Inflammatory macrophage treated with lipopolysaccharide for 1 hour (primary cell): ENCODE measurements around the gene PON3.
"Not testable (repeated sequence)": the region's sequence is repeated elsewhere in the genome, so short reads cannot be mapped to it uniquely, and the experiment has no call there.

Source experiments
- DNase-seq, 2 donors: peaks; one replicate each; pipeline ENCODE4 v3.0.0-alpha.2; 2020 to 2022

Gene PON3

DNA sequence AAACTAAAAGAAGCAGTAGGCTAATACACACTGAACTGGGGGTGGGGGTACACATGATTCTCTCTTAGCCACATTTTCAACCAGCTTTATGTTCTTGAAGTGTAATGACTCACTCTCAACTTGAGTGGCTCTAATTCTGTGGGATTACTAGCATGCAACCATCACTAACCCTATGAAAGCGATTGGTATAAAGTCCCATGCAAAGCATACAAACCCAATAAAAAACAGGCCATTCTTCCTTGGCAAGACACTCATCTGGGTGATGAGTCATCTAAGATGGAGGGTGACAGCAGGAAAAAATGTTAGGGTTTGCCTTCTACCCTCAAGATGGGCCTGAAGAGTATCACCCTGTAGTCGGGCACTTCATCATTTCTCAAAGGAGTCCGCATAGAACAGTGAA, 14.9 kb upstream of the PON3 start:
- no peak for DNase-seq

DNA sequence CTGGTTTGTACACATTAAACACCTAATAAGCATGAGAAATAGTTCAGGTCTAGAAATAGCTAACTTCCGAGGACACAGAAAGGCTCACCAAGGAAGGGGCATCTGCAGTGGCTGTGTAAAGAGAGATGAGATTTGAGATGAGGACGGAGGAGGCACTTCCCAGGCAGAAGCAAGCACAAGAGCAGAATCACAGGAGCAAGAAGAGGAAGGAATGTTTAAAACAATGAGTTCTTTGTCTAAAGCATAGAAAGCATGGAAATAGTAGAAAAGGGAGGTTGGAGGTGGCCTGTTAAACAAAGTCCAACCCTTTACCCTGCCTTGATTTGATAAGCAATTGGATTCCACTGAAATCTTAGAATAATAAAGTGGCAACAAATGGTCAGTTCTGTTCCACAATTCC, 11.6 kb upstream of the PON3 start:
- DNase-seq, result no peak

DNA sequence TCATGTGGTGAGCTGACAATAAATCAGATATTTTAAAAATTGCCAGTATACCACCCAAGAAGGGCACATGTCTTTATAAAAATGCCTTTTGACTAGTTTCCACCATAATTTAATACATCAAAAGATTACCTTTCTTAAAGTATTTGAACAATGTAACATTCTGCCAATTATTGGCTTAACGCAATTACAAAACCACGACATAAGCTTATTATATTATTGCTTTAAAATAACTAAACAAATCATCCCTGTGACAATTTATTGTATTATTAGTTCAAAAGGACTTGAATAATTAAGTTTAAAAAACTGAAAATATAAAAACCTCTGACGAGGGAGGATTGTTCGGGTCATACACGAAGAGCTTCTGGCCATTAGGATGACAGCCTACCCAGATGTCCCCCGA, 9.6 kb upstream of the PON3 start:
- no peak for DNase-seq

DNA sequence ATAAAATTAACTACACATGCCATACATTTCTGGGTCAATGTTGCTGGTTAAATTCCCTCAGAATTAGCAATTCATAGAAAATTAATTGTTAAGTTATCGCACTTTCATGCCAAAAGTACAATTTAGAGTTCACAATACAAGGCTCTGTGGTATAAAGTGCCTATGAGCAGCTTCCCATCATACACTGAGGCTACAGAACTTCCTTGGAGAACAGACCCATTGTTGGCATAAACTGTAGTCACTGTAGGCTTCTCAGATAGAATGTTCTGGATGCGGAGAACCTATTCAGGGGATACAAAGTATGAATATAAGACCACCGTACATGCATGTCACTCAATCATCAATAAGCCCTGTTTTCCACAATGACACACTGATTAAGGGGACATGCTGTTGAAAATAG, 9.0 kb upstream of the PON3 start:
- DNase-seq, result no peak

DNA sequence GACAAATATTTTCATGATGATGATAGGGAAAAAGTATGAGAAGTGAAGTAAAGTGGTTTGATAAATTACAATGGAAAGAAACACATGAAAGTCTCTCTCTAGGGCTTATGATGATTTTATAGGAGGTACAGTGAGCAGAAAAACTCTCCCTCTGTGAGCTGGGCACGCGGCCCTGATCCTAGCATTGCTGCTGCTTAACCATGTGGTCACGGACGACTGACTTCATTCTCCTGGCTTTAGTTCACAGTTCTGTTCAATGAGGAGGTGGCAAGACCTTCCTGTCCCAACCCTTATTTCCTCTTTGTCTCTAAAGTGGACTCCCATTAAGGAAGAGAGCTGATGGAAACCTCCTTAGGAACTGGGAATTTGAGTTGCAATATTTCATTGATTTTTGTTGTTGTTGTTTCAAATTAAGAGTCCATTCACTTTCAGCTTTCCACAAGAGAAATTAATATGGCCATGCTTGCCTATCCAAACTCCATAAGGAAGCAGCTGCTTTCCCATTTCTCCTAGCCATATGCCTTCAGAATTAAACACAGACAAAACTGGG, 8.2 kb upstream of the PON3 start:
- no peak for DNase-seq

DNA sequence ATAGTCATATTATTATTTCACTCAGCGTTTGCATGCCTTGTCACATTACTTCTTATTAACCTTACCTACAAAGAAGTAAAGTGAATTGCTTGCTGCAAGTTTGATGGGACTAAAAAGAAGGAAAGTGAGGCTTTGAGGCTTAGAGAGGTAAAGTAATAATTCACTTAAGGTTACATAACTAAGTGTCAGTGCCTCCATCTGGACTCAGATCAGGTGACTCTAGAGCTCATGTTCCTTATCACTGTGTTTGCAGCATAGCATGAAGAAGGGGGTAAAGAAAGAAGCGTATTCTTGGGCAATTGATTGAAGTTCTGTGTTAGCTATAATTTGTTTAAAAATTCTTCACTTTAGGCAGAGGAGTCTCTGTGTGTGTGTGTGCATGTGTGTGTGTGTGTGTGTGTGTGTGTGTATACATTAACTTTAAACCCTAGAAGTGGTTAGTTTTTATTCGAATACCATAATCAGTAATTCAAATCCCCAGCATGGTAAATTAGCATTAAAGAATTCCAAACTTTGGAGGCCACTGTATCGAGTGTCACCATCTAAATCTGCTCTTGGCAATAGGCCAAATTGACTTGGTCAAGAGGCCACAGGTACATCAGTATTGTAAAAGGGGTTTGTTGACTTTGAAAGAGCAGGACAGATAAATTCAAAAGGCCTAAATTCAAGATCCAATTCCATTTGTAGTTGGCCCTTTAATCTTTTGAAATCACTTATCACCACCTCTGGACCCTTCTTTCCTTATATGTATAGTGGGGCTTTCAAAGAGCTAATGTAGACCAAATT, 2.2 kb upstream of the PON3 start:
- no peak for DNase-seq

DNA sequence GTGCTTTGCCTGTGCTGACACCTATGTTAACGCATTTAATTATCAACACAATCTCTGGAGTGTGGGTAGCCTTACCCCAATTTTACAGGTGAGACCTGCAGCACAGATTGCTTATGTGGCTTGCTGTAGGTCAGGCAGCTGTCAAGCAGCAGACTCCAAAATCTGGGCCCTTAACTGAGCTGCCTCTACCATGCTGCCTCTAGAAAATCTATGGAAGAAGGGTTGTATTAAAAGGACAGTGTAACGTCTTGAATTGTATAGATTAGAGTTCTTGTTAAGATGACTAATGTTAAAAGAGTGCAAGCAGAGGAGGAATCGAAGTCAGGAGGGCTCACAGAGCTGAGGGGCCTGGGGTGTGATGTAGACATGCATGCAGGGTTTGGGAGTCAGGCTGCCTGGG, 1.2 kb upstream of the PON3 start:
- no peak for DNase-seq

DNA sequence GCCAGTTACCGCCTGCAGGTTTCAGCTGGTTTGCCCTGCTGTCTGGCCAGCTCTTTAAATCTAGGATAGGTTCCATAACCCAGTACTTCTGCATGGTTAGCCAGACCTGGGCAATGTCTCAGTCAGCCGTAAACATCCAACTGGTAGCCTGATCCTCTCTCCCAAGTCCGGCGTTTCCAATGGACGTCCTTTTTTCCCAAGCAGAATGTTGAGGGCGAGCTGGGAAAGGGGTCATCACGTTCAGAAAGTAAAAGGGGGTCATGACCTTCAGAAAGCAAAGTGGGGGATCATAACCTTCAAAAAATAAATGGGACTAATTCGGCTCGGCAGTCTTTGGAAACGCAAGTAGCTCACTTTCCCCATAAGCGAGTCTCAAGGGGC, 430 bp downstream of the PON3 start:
- no peak for DNase-seq

DNA sequence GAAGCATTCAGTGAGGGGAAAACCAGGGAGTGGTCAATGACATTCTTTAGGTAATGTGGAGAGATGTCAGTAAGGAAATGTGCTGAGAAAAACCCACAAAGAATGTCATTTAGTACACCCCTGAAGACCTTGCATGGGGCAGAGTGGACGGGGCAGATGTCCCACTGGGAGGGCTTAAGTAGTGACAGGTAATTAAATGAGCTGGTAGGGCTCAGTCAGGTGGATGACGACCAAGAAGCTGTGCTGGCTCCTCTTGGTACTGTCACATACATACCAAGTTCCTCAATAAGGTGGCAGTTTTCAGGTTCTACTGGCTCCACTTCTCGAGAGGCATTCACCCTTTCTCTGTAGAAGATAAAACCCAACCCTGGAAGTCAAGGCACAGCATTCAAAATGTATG, 1.8 kb downstream of the PON3 start:
- no peak for DNase-seq

DNA sequence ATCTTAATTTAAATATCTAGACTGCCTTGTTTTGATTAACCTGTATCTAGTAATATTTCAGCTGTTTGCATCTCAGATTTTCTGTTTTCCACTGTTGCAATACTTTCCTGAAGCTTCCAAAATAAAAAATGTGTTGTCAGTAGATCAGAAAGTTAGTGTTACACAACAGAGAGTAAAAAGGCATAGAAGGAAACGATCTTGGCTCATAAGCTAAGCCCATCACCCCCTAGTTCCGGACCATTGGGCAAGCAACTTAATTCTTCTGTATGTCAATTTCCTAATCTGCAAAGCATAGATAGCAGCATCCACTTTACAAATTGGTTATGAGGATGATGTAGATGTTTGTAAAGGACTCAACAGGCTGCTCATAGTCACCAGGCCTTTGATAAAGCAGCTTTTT, 4.4 kb downstream of the PON3 start:
- DNase-seq, result no peak

DNA sequence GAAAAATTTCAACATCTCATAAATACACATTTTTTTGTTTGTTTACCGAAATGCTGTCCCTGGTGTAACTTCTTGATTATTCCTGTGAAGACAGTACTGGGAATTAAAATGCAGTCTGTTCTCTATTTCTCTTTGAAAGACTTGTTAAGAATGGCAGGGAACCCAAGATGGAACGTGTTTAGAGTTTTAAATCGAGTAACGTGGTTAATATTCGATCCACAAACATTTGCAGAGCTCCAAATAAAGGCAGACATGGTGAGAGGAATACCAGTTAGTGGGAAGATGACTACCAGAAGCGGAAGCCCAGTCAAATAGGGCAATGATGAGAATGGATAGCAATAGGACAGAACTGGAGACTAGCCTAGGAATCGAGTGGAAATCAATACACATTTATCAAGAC, 6.7 kb downstream of the PON3 start:
- no peak for DNase-seq

DNA sequence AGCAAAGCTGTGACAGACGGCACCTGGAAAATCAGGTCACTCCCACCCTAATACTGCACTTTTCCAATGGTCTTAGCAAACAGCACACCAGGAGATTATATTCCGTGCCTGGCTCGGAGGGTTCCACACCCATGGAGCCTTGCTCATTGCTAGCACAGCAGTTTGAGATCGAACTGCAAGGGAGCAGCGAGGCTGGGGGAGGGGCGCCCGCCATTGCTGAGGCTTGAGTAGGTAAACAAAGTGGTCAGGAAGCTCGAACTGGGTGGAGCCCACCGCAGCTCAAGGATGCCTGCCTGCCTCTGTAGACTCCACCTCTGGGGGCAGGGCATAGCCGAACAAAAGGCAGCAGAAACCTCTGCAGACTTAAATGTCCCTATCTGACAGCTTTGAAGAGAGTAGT, 16.7 kb downstream of the PON3 start:
- DNase-seq, result not testable (repeated sequence)

DNA sequence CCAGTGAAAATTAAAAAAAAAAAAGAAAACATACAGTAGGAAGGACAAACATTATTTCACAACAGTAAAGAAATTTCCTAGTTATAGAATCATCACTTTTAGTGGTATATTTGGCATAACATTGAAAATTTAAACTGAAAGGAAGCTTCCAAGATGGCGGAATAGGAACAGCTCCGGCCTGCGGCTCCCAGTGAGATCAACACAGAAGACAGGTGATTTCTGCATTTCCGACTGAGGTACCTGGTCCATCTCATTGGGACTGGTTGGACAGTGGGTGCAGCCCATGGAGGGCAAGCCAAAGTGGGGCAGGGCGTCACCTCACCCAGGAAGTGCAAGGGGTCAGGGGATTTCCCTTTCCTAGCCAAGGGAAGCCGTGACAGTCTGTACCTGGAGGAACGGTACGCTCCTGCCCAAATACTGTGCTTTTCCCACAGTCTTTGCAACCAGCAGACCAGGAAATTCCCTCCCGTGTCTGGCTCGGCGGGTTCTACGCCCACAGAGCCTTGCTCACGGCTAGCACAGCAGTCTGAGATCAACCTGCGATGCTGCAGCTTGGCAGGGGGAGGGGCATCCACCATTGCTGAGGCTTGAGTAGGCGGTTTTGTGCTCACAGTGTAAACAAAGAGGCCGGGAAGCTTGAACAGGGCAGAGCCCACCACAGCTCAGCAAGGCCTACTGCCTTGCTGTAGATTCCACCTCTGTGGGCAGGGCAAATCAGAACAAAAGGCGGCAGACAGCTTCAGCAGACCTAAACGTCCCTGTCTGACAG, 19.4 kb downstream of the PON3 start:
- no peak for DNase-seq

DNA sequence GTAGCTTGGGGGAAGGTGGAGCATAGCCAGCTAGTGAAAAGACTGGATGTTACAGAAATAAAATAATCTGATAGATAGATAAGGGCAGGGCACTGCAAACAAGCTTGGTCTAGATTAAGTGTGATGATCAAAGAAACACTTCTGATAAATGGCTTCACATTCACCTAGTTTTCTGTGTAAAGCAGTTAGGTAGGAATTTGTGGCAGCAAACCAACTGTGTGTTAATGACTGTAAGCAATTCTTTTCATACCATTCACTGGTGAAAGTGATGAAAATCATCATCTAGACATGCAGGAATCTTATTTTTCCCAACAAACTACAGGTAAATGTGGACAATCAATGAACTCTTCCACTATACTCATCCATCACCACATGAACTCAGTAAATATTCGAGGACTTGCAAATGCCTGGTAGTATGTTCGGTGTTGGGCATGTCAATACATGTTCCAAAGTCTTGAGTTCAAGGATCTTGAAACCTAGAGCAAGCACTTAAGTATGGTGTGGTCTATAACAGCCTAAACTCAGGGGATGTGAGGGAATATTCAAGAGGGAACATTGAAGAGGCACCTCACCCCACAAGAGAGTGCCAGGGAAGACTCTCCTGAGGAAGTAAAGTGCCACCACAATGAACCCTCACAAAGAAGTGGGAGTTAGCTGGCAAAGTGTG, 20.5 kb downstream of the PON3 start:
- DNase-seq, result no peak

DNA sequence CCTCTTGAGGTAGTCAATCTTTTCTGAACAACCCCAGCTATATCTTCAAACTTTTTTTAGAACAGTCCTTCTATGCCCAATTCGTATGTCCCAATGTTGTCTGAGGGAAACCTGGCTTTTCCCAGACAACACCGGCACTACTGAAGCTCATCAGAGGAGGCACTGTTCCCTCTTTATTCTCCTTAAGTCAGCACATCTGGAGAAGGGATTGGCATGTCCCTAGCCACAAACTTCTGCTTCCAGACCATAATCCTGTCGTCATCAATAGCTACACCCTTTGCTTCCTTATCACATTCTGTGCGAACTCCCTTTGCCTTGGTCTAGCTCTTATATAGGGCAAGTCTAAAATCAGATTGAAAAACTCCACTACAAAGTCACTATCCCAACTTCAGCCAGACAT, 22.9 kb downstream of the PON3 start:
- no peak for DNase-seq

DNA sequence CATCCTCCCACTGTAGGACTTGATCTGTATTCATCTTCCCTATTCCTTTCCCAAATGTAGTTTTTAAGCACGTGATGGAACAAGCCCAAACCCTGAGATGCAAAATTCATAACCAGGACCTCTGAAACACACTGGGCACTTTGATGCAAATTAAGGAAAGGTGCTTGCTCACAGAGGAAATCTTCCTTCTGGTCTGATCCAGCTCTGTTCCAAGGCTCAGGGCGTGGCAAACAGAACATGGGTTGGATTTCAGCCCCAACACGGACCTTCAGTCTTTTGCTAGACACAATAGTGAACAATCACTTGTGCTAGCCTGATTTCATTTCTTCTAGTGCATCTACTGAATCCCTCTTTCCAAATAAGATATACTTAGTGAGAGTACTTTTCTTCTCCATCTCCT, 27.9 kb downstream of the PON3 start:
- no peak for DNase-seq

DNA sequence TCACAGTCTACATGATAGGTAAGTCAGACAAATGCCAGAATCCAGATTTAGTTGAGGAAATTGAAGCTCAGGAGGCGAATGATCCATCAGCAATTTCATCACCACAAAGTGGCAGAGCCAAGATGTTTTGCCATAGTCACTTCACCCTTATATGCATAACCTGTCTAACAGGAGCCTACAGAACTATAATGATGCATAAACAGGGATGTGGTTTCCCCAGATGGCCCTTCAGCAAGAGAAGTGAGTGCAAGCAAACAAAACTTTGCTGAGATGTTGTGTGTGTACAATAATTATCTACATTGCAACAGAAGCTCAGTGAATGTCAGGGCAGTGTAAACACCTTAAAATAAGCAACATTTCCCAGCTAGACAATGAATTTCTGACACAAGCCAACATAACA, 28.6 kb downstream of the PON3 start:
- no peak for DNase-seq

DNA sequence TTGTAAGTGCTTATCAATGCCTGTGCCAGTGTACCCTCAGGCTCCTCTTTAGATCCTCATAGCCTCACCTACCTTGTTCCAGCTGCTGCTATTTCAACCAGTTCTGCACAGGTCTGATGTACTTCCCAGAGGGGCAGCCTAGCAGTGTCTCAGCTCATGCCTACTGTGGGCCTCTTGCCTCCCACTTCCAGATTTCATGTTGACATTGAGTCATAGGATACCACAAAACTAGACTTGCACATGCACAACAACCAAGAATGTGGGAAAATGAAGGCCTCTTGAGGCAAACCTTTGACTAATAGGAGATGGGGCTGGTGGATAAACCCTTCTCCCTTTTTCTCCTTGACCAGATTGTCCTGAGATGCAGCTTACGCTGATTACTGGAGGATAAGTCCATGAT, 31.0 kb downstream of the PON3 start:
- no peak for DNase-seq

DNA sequence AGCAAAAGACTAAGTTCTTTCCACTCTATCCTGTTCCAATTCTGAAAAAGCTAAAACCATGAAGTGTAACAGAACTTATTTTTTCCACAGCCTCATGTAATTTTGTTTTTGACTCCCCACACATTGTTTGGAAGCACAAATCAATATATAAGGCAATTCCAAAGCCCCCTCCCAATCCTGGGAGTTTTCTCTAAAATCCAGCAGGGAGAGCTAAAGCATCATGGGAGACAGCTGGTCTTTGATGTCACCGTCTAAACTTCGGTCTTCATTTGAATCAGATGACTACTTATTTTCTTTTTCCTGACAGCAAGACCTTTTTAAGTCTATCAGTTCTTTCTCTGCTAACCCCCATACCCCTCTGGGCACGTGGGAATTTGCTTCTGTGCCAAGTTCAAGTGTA, 38.6 kb downstream of the PON3 start:
- no peak for DNase-seq

DNA sequence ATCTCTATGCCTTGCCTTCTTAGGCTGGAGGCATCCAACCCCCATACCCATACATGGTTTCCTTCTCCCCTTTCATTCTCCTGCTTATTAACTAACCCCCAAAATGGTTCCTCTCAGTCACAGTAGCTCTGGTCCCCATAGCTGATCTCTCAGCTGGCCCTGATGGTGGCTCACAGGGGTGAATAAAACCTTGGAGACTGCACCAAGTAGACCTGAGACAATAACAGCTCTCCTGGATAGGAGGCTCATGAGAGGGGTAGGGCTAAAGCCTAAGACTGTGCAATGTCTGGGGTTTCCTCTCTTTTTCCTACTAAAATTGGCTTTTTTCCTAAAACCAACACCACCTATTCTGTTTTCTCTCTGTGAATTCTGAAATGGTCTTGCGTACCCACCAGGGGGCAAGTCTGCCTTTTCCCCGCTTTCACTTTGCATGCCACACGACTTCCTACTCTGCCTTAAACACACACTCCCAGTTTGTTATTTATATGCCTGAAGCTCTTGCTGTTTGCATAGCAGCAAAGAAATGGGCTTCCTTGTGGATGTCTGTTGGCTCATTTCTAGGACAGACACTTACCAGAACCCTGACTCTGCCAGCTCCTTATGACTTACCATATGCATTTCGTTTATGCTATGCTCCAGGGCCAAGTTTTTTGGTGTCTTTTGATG, 53.4 kb downstream of the PON3 start:
- no peak for DNase-seq

DNA sequence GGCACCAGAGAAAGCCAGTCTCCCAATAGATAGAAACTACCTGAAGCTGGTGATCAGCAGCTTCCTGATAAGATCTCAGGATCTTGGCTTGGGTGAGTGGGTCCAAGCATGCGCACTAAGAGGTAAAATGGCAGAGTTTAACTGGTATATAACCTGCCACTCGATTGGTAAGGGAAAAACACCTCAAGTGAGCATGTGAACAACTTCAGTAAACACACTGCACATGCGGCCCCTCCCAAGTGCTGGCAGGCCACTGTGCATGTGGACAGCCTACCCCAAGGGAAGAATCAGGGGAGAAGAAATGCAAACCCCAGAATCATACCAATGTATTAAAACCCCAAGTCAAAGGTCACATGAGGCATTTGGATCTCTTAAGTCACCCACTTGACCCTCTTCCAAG, 54.1 kb downstream of the PON3 start:
- DNase-seq, result no peak

DNA sequence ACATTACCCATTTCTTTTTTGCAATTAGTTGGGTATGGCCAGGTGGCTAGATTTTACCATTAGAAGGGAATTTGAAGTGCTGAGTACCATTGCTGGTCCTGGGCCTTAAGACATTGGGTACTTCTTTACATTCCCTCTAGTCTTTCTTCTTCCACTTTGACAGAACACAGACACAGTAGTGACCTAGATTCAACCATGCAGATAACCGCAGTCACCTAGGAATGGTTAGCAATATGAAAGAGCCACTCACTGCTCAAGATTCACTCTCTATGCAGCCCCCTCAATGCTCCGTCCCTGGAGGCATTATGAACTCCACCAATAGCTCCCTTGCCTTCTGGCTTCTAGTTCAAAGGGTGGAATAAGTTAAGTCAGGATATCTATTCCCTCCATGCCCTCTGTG, 55.7 kb downstream of the PON3 start:
- no peak for DNase-seq

DNA sequence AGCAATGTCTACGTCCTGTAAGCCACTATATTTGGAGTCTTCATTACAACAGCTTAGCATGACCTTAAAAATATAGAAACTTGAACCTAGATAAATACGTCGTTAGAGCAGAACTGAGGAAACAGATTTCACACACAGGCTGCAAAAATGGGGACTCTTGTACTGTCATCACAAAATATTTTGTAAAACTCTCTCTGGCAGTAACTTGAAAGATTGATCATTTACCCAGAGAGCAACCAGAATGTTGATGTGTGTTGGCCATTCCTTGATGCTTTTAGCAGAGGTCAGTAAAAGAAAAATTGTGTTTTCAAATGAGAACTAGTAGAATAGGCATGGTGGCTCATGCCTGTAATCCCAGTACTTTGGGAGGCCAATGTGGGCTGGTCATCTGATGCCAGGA, 57.3 kb downstream of the PON3 start:
- no peak for DNase-seq
